Measurements from ENCODE around the gene HACE1. TPM values are rescaled to one million over a fixed set of nuclear protein-coding genes. Genes with fewer than 3 reads are reported as not detected.

HACE1 gene
- total and polyA plus RNA-seq, 9 donors, result 7.9 to 26.1 (median 18.4) TPM

DNA sequence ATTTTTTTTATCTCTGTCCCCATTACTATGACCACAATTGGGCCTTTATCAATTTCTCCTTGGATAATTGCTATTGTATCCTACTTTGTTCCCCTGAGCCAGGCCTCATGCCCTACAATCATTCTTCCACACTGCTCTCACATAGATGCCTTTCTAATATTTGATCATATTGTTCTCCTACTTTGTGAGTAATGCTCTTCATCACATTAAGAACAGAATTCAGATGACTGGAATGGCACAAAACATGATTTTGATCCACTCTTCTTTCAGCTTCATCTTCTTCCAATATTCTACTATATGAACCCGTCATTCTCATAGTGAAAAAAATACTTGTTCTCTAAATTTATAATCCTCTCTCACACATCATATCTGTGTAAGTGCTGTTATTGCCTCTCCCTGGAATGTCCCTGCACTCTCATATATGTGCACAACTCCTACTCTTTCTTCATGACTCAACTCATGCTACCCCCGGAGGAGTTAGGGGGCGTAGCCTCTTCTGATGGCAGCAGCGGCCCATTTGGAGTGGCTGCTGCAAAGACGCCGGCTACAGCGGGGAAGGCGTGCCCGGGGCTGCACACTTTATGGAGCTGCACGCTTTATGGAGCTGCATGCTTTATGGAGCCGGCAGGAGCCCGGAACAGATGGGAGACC lies 25.3 kb upstream of the HACE1 start:
- Histone ChIP-seq H3K4me3 (no peak overlapping the region), H3K9me3 (no peaks in the 10 kb centered on the region), H3K27me3 (no peaks in the 10 kb centered on the region), H3K27ac (no peak overlapping the region), H3K36me3 (no peaks in the 10 kb centered on the region), H3K4me1 (ENCODE audit: insufficient read depth) (no peaks in the 10 kb centered on the region)
- 52 to 59% (median 57%) methylated on average over 12 of the region's 12 CpGs for WGBS, 3 donors
- intact Hi-C loops (cut with DNase I), result no loop called here
- no peak for DNase-seq
- TF ChIP-seq POLR2A (IDR thresholded peaks at IDR 0.05) (no peak), EP300 (IDR thresholded peaks at IDR 0.05) (no peak)
- TF ChIP-seq, protein P1, sequence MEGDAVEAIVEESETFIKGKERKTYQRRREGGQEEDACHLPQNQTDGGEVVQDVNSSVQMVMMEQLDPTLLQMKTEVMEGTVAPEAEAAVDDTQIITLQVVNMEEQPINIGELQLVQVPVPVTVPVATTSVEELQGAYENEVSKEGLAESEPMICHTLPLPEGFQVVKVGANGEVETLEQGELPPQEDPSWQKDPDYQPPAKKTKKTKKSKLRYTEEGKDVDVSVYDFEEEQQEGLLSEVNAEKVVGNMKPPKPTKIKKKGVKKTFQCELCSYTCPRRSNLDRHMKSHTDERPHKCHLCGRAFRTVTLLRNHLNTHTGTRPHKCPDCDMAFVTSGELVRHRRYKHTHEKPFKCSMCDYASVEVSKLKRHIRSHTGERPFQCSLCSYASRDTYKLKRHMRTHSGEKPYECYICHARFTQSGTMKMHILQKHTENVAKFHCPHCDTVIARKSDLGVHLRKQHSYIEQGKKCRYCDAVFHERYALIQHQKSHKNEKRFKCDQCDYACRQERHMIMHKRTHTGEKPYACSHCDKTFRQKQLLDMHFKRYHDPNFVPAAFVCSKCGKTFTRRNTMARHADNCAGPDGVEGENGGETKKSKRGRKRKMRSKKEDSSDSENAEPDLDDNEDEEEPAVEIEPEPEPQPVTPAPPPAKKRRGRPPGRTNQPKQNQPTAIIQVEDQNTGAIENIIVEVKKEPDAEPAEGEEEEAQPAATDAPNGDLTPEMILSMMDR (IDR thresholded peaks at IDR 0.05), result no peak

DNA sequence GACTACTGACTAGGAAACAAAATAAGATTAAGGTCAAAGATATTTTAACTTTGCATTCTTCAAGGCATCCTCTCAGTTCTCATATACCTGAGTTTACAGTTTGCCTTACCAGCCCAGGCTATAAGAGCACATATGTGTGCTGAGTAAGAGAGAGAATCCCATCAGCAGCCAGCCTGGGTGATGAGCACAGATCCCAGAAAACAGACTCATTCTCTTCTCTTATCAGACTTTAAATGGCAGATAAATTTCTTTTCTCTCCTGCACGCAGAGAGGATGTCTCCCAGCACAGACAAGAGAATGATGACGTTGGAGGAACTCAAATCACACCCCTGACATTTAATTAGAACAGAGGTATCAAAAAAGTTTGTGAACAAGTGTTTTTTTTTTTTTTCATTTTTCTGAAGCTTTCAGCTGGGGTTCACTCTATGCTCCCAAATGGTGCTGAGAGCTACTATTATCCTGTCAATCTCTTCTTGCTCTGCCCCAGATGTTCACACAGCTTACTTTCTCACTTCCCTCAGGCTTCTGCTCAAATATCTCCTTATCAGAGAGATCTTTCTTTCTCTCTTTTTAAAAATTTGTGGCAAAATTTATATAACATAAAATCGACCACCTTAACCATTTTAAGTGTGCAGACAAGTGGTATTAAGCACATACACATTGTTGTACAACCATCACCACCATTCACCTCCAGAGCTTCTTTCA lies 22.4 kb upstream of the HACE1 start:
- 16 to 22% (median 18%) methylated on average over 3 of the region's 3 CpGs for WGBS, 3 donors
- intact Hi-C loops (cut with DNase I), result no loop called here

DNA sequence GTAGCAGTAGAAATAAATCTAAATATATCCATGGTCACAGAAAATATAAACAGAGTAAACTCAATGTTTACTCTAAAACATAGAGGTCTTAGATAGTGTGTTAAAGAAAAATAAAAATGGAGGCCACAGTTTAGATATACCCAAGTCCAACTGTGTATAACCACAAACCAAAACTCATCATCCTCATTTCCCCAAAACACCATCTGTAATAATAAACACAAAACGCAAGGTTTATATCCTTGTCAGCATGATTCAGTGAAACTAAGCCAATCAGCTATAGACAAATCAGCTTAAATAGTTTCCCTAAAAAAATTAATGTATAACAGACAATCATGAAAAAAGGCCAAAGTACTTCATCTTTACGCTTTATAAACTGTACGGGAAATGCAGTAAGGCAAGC lies 2.7 kb upstream of the HACE1 start:
- no peaks in the 10 kb centered on the region for H3K9me3 ChIP-seq
- H3K4me3 ChIP-seq, result no peak overlapping the region
- WGBS, 3 donors, result 59 to 72% (median 62%) methylated on average over 3 of the region's 3 CpGs
- H3K27me3 ChIP-seq, result no peaks in the 10 kb centered on the region
- intact Hi-C loops (cut with DNase I), result no loop called here
- TF ChIP-seq EP300 (IDR thresholded peaks at IDR 0.05), result no peak
- TF ChIP-seq, protein P1 (IDR thresholded peaks at IDR 0.05), result no peak
- peaks cover 2% of the 10 kb centered on the region for H3K4me1 ChIP-seq (ENCODE audit: insufficient read depth)
- no peaks in the 10 kb centered on the region for H3K36me3 ChIP-seq
- no peak overlapping the region for H3K27ac ChIP-seq
- no peak for DNase-seq

More for the DNA sequence above, 22.4 kb upstream of the HACE1 start:
- Histone ChIP-seq H3K36me3 (no peaks in the 10 kb centered on the region), H3K9me3 (no peaks in the 10 kb centered on the region), H3K27me3 (no peaks in the 10 kb centered on the region), H3K27ac (no peak overlapping the region), H3K4me3 (no peak overlapping the region), H3K4me1 (ENCODE audit: insufficient read depth) (no peaks in the 10 kb centered on the region)
- DNase-seq, result no peak
- no peak for TF ChIP-seq EP300 (IDR thresholded peaks at IDR 0.05)
- TF ChIP-seq, protein P1 (IDR thresholded peaks at IDR 0.05), result no peak
- no peak for TF ChIP-seq POLR2A (IDR thresholded peaks at IDR 0.05)

DNA sequence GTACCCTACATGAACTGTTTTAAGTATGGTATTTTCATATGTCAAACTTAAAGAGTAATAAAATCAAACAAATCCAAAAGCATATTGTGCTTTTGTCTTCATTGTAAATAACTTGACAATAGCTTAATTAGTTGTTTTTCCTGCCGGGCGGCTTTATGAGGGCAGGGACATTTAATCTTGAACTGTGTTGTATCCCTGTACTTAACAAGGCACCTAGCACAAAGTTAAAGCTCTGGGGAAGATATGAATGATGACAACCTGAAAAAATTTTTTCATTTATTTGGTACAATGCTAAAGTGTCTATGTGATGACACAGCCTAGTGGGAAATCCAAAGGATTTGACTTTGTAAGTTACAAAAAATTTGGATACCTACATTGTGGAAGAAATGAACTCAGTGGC lies 502 bp upstream of the HACE1 start:
- no peaks in the 10 kb centered on the region for H3K36me3 ChIP-seq
- DNase-seq, result no peak
- WGBS, 3 donors, result 78 to 92% (median 80%) methylated on average over 2 of the region's 2 CpGs
- TF ChIP-seq POLR2A (IDR thresholded peaks at IDR 0.05) (no peak), EP300 (IDR thresholded peaks at IDR 0.05) (no peak)
- TF ChIP-seq, protein P1 (IDR thresholded peaks at IDR 0.05), result no peak
- intact Hi-C loops (cut with DNase I), result no loop called here
- H3K27me3 ChIP-seq, result no peaks in the 10 kb centered on the region
- H3K9me3 ChIP-seq, result no peaks in the 10 kb centered on the region
- peak overlapping the region in 1 of 2 donors; percentile 66 for H3K27ac ChIP-seq
- H3K4me1 ChIP-seq (ENCODE audit: insufficient read depth), result peaks cover 2% of the 10 kb centered on the region
- peak overlapping the region; percentile 89 for H3K4me3 ChIP-seq

Data from ovary (tissue), 9 donors.